Activated CD4-positive, alpha-beta T cell treated with anti-CD3 and anti-CD28 coated beads, Interleukin-2, amount 50 U/mL, for 24 hours (primary cell): ENCODE data around the gene P2RY8.
"Not testable (repeated sequence)": the region's sequence is repeated elsewhere in the genome, so short reads cannot be mapped to it uniquely, and the experiment has no call there.

Source experiments
- DNase-seq, 2 donors: peaks; one replicate each; pipeline ENCODE4 v3.0.0-alpha.2; 2020; ENCODE audit warnings: low read depth in 1 of 2, low spot score in 1 of 2

The P2RY8 gene

DNA sequence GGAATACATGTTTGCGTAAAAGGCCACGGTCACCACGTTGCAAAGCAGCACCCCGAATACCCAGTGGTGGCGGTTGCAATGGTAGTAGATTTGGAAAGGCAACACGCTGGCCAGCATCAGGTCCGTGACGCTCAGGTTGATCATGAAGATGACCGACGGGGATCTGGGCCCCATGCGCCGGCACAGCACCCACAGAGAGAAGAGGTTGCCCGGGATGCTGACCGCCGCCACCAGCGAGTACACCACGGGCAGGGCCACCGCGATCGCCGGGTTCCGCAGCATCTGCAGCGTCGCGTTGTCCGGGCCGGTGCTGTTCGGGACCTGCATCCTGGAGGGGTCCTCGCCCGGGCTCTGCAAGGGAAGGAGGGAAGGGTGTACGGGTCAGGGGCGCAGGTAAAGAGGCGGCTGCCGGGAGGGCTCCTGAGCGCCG is 70.7 kb downstream of the P2RY8 start:
- no peak for DNase-seq

DNA sequence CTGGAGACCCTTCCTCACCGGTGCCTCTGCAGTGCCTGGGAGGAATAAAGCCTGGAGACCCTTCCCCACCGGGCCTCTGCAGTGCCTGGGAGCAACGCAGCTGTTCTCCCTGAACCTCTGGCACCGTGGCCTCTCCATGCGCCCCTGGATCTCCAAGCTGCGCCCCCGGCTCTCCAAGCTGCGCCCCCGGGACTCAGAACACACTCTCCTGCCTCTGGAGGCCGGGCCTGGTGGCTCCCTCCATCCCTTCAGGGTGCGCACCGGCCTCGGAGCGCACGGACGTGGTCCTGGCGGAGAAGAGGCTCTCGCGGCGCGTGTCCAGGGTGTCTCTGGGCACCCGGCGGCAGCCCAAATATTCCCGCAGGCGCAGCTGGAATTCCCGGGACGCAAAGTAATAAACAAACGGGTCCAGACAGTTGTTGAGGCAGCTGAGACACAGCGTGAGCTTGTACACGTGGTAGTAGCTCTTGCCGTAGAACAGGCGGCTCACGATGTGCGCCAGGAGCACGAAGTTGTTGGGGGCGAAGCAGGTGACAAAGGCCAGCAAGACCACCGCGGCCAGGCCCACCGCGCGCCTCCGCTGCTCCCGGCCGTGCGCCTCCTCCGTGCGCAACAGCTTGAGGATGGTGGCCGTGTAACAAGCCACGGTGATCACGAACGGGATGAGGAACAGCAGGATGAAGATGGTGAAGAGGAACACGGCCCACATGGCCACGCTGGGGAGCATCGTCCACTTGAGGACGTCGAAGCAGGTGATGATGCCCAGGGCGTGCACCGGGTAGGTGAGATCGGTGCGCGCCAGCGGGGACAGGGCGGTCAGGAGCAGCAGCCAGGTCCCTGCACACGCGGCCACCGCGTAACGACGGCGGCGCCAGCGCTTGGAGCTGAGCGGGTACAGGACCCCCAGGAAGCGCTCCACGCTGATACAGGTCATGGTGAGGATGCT is 71.4 kb downstream of the P2RY8 start:
- DNase-seq, result no peak

DNA sequence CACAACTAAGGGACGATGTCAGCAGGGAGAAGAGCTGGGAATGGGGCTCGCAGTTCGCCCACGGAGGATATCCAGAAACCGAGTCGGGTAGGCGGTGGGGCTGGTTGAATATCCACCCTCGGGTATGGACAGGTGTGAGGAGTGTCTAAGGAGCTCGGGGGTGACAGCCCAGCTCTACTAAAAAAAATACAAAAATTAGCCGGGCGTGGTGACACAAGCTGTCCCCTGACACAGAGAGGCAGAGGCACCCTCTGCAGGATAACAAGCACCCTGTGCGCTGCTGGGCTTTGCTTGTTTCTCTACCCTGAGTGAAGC is 72.1 kb downstream of the P2RY8 start:
- no peak for DNase-seq

DNA sequence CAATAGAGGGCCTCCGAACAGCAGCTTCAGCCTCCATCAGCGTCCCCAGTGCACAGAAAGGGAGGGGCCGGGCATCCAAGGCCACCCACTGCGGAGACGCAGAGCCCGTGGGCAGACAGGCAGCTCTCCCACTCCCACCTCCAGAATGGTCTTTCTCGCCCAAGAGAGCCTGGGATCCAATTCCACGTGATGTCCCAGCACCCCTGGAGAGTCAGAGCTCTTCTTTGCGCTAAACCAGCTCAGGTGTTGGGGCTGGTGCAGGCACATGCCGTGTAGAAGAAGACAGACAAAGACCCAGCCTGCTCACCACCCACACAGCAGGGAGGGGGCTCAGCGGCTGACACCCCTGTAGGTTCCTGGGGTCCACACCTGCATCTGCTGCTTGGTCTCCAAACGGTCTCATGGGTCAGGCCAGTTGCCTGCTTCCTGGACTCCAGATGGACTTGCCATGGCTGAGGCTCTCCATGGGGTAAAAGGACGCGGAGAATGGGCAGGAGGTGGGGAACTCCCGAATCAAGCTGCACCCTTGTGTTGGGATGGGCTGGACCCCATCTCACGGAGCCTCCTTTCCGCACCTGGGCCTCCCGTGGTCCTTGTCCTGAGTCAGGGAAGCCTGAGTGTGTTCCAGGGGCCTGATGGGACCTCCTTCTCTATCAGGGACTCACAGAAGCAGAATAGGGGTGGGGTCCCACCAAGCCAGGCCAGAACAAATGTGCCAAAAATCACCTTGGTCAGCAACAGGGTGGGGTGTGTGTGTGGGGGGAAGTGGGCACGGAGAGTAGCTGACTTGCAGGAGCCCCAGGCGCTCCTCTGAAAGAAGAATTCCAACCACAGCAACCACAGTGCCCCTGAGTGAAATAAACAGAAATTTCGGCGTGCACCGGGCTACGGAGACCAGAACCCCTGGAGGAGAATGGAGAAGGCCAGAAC is 72.7 kb downstream of the P2RY8 start:
- no peak for DNase-seq

DNA sequence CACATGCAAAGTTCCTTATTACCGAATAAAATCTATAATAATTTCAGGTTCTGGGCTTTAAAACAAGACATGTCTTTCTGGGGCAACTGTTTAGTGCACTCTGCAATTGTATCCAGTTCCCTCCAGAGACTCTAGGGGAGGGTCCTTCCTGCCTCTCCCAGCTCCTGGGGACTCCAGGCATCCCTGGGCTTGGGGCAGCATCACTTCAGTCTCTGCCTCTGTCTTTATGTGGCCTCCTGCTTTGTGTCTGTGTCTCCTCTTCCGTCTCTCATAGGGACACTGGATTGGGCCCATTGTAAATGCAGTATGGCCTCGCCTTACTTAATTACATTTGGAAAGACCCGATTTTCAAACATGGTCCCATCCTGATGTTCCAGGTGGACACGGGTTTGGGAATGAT is 73.4 kb downstream of the P2RY8 start:
- no peak for DNase-seq

DNA sequence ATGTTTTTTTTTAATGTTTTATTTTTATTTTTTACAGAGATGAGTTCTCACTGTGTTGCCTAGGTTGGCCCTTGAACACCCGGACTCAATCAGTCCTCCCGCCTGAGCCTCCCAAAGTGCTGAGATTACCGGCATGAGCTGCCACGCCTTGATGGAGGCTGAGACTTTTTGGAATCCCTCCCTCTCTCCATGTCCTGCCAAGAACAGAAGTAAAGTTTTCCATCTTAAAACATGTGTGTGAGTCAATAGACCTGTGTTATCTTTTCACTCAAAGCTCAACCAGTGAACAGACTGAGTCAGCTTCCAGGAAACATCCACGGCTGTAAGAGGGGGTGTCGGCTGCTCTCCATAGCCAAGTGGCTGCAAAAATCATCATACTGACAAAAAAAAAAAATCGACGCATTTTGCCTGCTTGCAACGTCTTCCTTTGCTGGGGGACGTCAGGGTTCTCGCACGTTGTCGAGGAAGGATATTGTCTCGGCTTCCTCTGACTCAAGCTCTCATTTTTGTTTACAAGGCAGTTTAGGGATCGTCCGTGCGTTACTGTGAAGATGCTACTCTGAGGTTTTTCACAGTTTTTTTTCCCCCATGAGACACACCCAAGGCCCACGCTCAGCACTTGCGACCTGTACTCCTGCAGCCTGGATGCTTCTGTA is 74.3 kb downstream of the P2RY8 start:
- DNase-seq, result peak in 1 of 2 donors; percentile 69

DNA sequence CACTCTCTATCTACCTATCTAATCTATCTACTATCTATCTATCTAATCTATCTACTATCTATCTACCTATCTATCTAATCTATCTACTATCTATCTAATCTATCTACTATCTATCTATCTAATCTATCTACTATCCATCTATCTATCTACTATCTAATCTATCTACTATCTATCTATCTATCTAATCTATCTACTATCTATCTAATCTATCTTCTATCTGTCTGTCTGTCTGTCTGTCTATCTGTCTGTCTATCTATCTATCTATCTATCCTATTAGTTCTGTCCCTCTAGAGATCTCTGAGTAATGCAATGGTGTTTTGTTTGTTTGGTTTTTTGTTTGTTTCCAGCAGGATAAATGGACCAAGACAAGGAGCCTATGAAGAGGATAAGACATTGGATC is 74.9 kb downstream of the P2RY8 start:
- DNase-seq, result no peak

DNA sequence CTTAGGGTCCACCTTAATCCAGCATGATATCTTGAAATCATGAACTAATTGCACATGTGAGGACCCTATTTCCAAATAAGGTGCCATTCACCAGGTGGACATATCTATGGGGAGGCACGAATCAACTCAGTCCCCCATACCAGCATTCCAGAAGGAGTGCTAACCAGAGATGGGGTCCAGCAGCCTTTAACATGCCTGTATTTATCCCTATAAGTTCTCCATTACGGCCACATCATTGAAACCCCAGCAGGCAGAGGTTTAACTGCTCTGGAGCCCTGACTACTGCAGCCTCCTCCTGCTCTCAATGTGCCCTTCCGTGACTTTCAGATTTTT is 81.1 kb downstream of the P2RY8 start:
- no peak for DNase-seq

DNA sequence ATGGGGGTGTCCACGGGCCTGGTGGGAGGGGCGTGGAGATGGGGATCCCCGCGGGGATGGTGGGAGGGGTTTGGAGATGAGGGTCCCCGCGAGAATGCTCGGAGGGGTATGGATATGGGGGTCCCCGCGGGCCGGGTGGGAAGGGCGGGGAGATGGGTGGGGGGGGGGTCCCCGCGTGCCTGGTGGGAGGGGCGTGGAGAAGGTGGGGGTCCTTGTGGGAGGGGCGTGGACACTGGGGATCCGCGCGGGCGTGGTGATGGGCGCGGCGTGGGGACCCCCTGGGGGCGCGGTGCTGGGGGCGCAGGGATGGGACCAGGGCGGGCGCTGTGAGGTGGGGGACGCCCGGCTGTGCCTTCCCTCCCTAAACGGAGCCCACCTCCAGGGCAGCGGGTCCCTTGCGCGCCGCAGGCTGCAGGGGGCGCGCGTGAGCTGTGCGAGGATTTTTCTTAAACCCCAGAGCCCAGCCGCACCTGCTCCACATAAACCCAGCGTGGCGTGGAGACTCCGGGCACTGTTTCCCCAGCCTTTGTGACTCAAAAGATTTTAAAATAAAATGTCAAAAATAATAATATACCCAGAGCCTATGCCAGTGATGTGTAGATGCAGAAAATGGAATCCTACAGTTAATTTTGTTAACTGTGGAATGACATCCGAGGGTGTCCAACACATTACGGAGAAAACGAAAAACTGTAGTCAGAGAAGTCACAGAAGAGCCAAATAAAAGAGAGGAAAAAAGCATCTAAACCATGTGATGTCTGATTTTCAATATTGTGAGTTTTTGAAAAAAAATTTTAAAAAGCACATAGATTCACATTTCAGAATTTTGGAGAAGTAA is 82.8 kb downstream of the P2RY8 start:
- DNase-seq, result peak; percentile 86 to 95

DNA sequence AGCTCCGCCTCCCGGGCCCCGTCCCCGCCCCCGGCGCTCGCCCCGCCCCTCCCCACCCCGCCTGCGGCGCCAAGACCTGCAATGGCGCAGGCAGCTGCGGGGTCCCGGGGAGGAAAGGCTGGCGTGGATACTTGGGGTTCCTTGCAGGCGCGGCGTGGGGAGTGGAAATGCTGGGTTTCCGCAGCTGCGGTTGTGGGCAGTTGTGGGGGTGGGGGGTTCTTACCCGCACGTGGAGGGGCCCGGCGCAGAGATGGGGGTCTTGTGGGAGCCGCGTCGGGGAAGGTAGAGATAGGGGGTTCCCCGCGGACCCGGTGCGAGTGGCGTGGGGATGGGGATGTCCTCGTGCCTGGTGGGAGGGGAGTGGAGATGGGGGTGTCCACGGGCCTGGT is 83.6 kb downstream of the P2RY8 start:
- DNase-seq, result no peak

DNA sequence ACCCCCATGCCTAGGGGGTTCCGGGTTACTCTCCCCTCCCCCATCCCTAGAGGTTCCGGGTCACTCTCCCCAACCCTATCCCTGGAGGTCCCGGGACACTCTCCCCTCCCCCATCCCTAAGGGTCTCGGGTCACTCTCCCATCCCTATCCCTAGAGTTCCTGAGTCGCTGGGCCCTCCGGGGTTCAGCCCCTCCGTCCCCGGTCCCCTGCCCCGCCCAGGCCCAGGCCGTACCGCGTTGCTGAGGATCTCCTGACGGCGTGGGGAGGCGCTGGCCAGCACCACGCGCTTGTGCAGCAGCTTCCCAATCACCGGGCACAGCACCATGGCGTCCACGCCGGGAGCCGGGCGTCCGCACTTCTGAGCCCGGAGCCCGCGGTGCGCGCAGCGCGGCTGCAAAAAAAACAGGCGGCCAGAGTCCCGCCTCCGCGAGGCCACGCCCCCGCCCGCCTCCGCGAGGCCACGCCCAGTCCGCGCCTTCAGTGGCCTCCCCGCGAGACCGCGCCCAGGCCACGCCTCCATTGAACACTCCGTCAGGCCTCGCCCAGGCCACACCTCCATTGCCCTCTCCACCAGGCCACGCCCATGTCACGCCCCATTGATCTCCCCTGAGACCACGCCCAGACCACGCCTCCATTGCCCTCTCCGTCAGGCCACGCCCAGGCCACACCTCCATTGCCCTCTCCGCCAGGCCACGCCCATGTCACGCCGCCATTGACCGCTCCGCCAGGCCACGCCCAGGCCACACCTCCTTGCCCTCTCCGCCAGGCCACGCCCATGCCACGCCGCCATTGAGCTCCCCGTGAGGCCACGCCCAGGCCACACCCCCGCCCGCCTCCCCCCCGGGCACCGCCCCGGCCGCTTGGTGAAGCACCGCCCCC is 84.2 kb downstream of the P2RY8 start, which contains the start of gene ASMTL:
Gene ASMTL, minus strand, starts transcription at position 394 of the 879 bp plus-strand sequence. Its CDS starts 69 bp downstream, at position 325.
- peak; percentile 100 for DNase-seq

DNA sequence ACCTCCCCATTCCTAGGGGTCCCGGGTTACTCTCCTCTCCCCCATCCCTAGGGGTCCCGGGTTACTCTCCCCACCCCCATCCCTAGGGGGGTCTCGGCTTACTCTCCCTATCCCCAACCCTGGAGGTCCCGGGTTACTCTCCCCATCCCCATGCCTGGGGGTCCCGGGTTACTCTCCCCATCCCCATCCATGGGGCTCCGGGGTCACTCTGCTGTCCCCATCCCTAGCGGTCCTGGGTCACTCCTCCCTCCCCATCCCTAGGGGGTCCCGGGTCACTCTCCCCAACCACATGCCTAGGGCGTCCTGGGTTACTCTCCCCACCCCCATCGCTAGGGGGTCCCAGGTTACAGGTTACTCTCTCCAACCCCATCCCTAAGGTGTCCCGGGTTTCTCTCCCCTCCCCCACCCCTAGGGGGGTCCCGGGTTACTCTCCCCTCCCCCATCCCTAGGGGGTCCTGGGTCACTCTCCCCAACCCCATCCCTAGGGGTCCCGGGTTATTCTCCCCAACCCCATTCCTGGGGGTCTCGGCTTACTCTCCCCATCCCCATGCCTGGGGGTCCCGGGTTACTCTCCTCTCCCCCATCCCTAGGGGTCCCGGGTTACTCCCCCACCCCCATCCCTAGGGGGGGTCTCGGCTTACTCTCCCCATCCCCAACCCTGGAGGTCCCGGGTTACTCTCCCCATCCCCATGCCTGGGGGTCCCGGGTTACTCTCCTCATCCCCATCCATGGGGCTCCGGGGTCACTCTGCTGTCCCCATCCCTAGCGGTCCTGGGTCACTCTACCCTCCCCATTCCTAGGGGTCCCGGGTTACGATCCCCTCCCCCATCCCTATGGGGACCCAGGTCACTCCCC is 85.1 kb downstream of the P2RY8 start:
- no peak for DNase-seq

DNA sequence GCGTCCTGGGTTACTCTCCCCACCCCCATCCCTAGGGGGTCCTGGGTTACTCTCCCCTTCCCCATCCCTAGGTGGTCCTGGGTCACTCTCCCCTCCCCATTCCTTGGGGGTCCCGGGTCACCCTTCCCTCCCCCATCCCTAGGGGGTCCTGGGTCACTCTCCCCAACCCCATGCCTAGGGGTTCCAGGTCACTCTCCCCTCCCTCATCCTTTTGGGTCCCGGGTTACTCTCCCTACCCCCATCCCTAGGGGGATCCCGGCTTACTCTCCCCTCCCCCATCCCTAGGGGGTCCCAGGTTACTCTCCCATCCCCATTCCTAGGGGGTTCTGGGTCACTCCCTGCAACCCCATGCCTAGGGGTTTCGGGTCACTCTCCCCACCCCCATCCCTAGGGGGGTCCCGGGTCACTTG is 85.7 kb downstream of the P2RY8 start:
- no peak for DNase-seq

DNA sequence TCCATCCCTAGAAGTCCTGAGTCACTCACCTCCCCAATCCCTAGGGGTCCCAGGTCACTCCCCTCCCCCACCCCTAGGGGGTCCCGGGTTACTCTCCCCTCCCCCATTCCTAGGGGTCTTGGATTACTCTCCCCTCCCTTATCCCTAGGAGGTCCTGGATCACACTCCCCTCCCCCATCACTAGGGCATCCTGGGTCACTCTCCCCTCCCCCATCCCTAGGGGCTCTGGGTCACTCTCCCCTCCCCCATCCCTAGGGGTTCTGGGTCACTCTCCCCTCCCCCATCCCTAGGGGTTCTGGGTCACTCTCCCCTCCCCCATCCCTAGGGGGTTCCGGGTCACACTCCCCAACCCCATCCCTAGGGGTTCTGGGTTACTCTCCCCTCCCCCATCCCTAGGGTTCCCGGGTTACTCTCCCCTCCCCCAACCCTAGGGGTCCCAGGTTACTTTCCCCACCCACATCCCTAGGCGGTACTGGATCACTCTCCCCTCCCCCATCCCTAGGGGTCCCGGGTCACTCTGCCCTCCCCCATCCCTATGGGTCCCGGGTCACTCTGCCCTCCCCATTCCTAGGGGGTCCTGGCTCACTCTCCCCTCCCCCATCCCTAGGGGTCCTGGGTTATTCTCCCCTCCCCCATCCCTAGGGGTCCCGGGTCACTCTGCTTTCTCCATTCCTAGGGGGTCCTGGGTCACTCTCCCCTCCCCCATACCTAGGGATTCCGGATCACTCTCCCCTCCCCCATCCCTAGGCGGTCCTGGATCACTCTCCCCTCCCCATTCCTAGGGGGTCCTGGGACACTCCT is 86.4 kb downstream of the P2RY8 start:
- no peak for DNase-seq

DNA sequence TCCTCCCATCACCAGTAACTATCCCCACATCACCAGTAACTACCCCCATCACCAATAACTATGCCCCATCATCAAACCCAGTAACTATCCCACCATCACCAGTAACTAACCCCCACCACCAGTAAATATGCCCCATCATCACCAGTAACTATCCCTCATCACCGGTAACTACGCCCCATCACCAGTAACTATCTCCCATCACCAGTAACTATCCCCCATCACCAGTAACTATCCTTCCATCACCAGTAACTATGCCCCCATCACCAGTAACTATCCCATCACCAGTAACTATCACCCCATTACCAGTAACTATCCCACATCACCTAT is 87.2 kb downstream of the P2RY8 start:
- no peak for DNase-seq

DNA sequence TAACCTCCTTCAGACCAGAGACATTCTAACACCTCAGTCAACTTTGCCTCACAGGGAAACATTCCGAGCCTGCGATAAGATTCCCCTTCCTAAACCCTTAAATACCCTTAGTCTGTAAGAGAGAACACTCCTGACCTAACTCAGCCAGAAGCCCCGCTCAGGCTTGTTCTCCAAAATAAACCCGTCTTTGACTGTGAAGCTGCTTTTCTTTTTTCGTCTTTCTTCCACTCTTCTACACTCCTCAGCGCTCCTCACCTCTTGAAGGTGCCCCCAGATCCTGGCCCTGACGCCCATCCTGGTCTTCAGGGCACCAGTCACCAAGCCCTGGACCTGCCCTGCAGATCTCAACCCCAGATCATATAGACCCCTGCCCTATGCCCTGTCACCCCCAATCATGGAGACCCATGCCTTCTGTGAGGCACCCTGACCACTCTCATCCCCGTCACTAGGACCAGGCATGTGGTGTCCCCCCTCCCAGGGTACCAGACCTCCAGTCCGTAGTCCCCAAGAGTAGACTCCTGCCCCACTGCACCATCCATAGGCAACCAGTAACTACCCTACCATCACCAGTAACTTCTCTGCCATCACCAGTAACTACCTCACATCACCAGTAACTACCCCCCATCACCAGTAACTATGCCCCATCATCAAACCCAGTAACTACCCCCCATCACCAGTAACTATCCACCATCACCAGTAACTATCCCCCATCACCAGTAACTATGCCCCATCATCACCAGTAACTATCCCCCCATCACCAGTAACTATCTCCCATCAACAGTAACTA is 87.8 kb downstream of the P2RY8 start:
- DNase-seq, result no peak

DNA sequence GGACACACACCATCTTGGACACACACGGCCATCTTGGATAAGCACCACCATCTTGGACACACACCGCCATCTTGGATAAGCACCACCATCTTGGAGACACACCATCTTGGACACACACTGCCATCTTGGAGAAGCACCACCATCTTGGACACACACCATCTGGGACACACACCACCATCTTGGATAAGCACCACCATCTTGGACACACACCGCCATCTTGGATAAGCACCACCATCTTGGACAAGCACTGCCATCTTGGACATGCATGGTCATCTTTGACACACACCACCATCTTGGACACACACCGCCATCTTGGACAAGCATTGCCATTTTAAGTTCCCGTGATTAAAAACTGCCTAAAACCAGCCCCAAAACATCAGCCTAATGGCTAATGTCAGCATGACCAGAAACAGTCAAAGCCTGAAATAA is 88.4 kb downstream of the P2RY8 start:
- not testable (repeated sequence) for DNase-seq
